Astrocyte (in vitro differentiated cells and primary cell): ENCODE measurements around the gene MYO5B.

Experiments
- CTCF ChIP-seq: IDR thresholded peaks from 2 replicates; pipeline ENCODE4 v1.5.1; 2011; ENCODE audit warnings: low read depth, mild to moderate bottlenecking, inconsistent platforms, low read length, moderate library complexity; ENCODE audit not compliant: insufficient read depth
- EZH2 ChIP-seq: IDR thresholded peaks from 2 replicates; pipeline ENCODE4 v1.6.1; 2012; ENCODE audit warnings: mild to moderate bottlenecking, low read length, inconsistent platforms; ENCODE audit not compliant: insufficient read depth

DNA sequence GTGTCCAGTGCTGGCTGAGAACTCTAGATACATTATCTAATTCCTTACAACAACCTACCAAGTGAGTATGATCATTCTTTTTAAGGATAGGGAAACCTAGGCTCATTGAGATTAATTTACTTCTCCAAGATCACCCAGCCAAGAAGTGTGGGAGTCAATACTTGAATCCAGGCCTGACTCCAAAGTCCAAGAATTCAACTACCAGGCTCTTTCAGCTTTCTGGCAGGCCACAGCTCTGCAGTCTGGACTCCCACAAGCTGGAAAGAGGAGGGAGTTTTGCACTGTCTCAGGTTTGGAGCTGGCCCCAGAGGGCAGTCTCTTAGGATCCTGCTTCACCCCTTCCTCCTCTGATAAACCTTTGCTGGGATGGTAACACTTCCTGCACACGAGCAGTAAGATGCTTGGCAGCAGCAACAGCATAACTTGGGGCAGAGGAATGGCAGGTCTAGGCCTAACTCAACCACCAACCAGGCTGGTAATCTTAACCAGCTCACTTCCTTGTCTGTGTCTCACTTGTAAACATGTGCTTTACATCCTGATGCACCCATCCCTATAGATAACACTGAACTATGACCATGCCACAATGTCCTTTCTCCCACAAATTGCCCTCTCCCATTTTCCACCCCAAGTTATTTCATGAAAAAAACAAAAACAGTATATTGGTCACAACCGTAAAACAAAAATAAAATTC lies 270.5 kb downstream of the MYO5B start:
- TF ChIP-seq CTCF (no peak), EZH2 (no peak)
